T-helper 22 cell (primary cell): ENCODE results near the gene TLE7.

Source experiments
- DNase-seq: peaks from one replicate; pipeline ENCODE4 v3.0.0-alpha.2; 2020; ENCODE audit warnings: low read depth

TLE7 gene

GRCh38 chr16:71442051-71442440 lies at the start of gene TLE7:
TLE7 (minus strand) TSS chr16:71442054; CDS start chr16:71433324, 8,730 bp downstream.
- DNase-seq, result no peak

GRCh38 chr16:71491054-71491453 lies 49.2 kb upstream of the TLE7 start:
- no peak for DNase-seq

GRCh38 chr16:71490361-71490760 lies 48.5 kb upstream of the TLE7 start:
- no peak for DNase-seq

- no peak for DNase-seq
These were observed 47.3 kb upstream of the TLE7 start, which contains the start of gene ZNF19 for GRCh38 chr16:71489122-71489521. ZNF19 (minus strand) TSS chr16:71489324; CDS start chr16:71482114, 7,210 bp downstream.

GRCh38 chr16:71484006-71484893 lies 42.4 kb upstream of the TLE7 start:
- DNase-seq, result peak; percentile 78

GRCh38 chr16:71482569-71482968 lies 40.7 kb upstream of the TLE7 start:
- no peak for DNase-seq

- no peak for DNase-seq
These were observed 39.1 kb upstream of the TLE7 start for GRCh38 chr16:71480956-71481355.

GRCh38 chr16:71479420-71479819 lies 37.6 kb upstream of the TLE7 start:
- DNase-seq, result no peak

GRCh38 chr16:71476457-71477124 lies 34.7 kb upstream of the TLE7 start:
- DNase-seq, result no peak

GRCh38 chr16:71474864-71475263 lies 33.0 kb upstream of the TLE7 start:
- DNase-seq, result no peak

GRCh38 chr16:71473891-71474290 lies 32.0 kb upstream of the TLE7 start:
- no peak for DNase-seq

- DNase-seq, result no peak
These were observed 31.1 kb upstream of the TLE7 start for GRCh38 chr16:71472931-71473330.

GRCh38 chr16:71472051-71472450 lies 30.2 kb upstream of the TLE7 start:
- DNase-seq, result no peak

- peak; percentile 7 for DNase-seq
These were observed 26.0 kb upstream of the TLE7 start for GRCh38 chr16:71467810-71468209.

- no peak for DNase-seq
These were observed 22.4 kb upstream of the TLE7 start for GRCh38 chr16:71464231-71464630.

GRCh38 chr16:71461686-71462648 lies 20.1 kb upstream of the TLE7 start, which contains the start of gene ZNF23:
ZNF23 (minus strand) TSS chr16:71462247; CDS start chr16:71456796, 5,451 bp downstream.
- peak; percentile 53 for DNase-seq

- DNase-seq, result no peak
These were observed 19.1 kb upstream of the TLE7 start for GRCh38 chr16:71460941-71461340.

GRCh38 chr16:71460236-71460635 lies 18.4 kb upstream of the TLE7 start:
- DNase-seq, result no peak

GRCh38 chr16:71459510-71459909 lies 17.7 kb upstream of the TLE7 start:
- DNase-seq, result no peak

- DNase-seq, result no peak
These were observed 14.9 kb upstream of the TLE7 start for GRCh38 chr16:71456801-71457200.

- no peak for DNase-seq
These were observed 11.2 kb upstream of the TLE7 start for GRCh38 chr16:71453036-71453435.

- no peak for DNase-seq
These were observed 7.2 kb upstream of the TLE7 start for GRCh38 chr16:71449020-71449419.
